ENCODE data around the gene SLC35B2. TPM values are rescaled to one million over a fixed set of nuclear protein-coding genes. Genes with fewer than 3 reads are reported as not detected.

SLC35B2 gene
- total and polyA plus RNA-seq, 9 of the 15 experiments (the other 6 are each of a cell fraction or from before 2014, with no cell fraction given), result 14.5 to 59.1 (median 47.1) TPM

- TF ChIP-seq POLR2B (IDR thresholded peaks at IDR 0.05; ENCODE audit: low read depth, partially characterized antibody), result peak; percentile 86
- TF ChIP-seq E4F1 (CRISPR knock-in tag; IDR thresholded peaks at IDR 0.05; ENCODE audit: borderline replicate concordance), result no peak
- no peak for TF ChIP-seq SRSF1 (IDR thresholded peaks at IDR 0.05; ENCODE audit: low read depth, low read length)
- TF ChIP-seq ZSCAN32 (CRISPR knock-in tag; IDR thresholded peaks at IDR 0.05), result peak; percentile 51; the same call in 1 of the 2 replicates
- TF ChIP-seq ZBED1 (IDR thresholded peaks at IDR 0.05), result peak; percentile 87; the same call in 1 of the 2 replicates
- no peak for TF ChIP-seq ARID1B (IDR thresholded peaks at IDR 0.05)
- peak; percentile 21; the same call in 1 of the 2 replicates for TF ChIP-seq TEAD4 (IDR thresholded peaks at IDR 0.05; ENCODE audit: low read length)
- no peak for TF ChIP-seq TEAD4 (CRISPR knock-in tag; IDR thresholded peaks at IDR 0.05; ENCODE audit: borderline replicate concordance)
- TF ChIP-seq MTA3 (IDR thresholded peaks at IDR 0.05; ENCODE audit: borderline replicate concordance), result no peak
- no peak for TF ChIP-seq ZNF696 (CRISPR knock-in tag; conservative IDR thresholded peaks at IDR 0.05)
- no peak for TF ChIP-seq ZKSCAN8 (CRISPR knock-in tag; IDR thresholded peaks at IDR 0.05)
- TF ChIP-seq, protein P1, sequence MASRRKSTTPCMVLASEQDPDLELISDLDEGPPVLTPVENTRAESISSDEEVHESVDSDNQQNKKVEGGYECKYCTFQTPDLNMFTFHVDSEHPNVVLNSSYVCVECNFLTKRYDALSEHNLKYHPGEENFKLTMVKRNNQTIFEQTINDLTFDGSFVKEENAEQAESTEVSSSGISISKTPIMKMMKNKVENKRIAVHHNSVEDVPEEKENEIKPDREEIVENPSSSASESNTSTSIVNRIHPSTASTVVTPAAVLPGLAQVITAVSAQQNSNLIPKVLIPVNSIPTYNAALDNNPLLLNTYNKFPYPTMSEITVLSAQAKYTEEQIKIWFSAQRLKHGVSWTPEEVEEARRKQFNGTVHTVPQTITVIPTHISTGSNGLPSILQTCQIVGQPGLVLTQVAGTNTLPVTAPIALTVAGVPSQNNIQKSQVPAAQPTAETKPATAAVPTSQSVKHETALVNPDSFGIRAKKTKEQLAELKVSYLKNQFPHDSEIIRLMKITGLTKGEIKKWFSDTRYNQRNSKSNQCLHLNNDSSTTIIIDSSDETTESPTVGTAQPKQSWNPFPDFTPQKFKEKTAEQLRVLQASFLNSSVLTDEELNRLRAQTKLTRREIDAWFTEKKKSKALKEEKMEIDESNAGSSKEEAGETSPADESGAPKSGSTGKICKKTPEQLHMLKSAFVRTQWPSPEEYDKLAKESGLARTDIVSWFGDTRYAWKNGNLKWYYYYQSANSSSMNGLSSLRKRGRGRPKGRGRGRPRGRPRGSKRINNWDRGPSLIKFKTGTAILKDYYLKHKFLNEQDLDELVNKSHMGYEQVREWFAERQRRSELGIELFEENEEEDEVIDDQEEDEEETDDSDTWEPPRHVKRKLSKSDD (conservative IDR thresholded peaks at IDR 0.05; ENCODE audit: low read length), result no peak
- no peak for TF ChIP-seq PTRF (tag; IDR thresholded peaks at IDR 0.05)
- peak; percentile 52; the same call in 1 of the 2 replicates for TF ChIP-seq TGIF2 (CRISPR knock-in tag; IDR thresholded peaks at IDR 0.05)
- TF ChIP-seq JUN (IDR thresholded peaks at IDR 0.05; ENCODE audit: borderline replicate concordance, low read depth, low read length), result no peak
- TF ChIP-seq JUN (CRISPR knock-in tag; IDR thresholded peaks at IDR 0.05; ENCODE audit: borderline replicate concordance), result no peak
- TF ChIP-seq ADNP (tag; IDR thresholded peaks at IDR 0.05), result no peak
- TF ChIP-seq, protein P2, sequence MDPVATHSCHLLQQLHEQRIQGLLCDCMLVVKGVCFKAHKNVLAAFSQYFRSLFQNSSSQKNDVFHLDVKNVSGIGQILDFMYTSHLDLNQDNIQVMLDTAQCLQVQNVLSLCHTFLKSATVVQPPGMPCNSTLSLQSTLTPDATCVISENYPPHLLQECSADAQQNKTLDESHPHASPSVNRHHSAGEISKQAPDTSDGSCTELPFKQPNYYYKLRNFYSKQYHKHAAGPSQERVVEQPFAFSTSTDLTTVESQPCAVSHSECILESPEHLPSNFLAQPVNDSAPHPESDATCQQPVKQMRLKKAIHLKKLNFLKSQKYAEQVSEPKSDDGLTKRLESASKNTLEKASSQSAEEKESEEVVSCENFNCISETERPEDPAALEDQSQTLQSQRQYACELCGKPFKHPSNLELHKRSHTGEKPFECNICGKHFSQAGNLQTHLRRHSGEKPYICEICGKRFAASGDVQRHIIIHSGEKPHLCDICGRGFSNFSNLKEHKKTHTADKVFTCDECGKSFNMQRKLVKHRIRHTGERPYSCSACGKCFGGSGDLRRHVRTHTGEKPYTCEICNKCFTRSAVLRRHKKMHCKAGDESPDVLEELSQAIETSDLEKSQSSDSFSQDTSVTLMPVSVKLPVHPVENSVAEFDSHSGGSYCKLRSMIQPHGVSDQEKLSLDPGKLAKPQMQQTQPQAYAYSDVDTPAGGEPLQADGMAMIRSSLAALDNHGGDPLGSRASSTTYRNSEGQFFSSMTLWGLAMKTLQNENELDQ (CRISPR knock-in tag; IDR thresholded peaks at IDR 0.05; ENCODE audit: borderline replicate concordance), result no peak
- TF ChIP-seq PHTF2 (CRISPR knock-in tag; IDR thresholded peaks at IDR 0.05), result peak; percentile 84
- no peak for TF ChIP-seq ZZZ3 (IDR thresholded peaks at IDR 0.05)
- TF ChIP-seq TARDBP (IDR thresholded peaks at IDR 0.05), result no peak
These were observed 2.9 kb downstream of the SLC35B2 start (continued) for GRCh38 chr6:44254191-44255104.

Data from K562 (cell line).